HCT116 (cell line): ENCODE data around the gene PTPRC. TPM values are rescaled to one million over a fixed set of nuclear protein-coding genes. Genes with fewer than 3 reads are reported as not detected.

Experiments
- ATAC-seq: fragments of 200-7000 bp; cut with Tn5 transposase; 2 replicates; pipeline ENCODE4 v1.9.1; 2020; ENCODE audit warnings: mild to moderate bottlenecking, moderate library complexity
- BruUV-seq: library from RNA; stranded (reverse); fragments of 400-500 nt; replicated peaks from 2 replicates; lab custom pipeline; 2021; lab: Mats Ljungman, UMichigan
- CTCF ChIA-PET: fragments of 300-600 bp; sonication (Branson Sonifier 250); formaldehyde crosslinking; loops from one replicate; lab custom pipeline; 2021; ENCODE audit warnings: antibody characterized with exemption; lab: Charles Lee
- POLR2A ChIA-PET: fragments of 300-600, 350-600 bp; sonication (Branson Sonifier 250); formaldehyde crosslinking; loops from one replicate; lab custom pipeline; 2021; ENCODE audit warnings: antibody characterized with exemption; lab: Charles Lee
- RAD21 ChIA-PET, 2 experiments: fragments of 300-600 bp; sonication (Branson Sonifier 250); formaldehyde crosslinking; loops; one replicate each; lab custom pipeline; 2023; ENCODE audit warnings: low total read pairs in 2 of 2; ENCODE audit not compliant: uncharacterized antibody in 2 of 2, unreplicated experiment in 2 of 2, low non-redundant PET in 1 of 2; lab: Charles Lee
- DNase-seq: peaks from one replicate; pipeline ENCODE4 v3.0.0-alpha.2; 2010; ENCODE audit warnings: low read depth, low spot score
- H2AFZ ChIP-seq: fragments of 200-600 bp; shearing (Covaris generic), sonication (generic); 2 replicates; pipeline ENCODE4 v1.6.1; 2017; ENCODE audit warnings: low read depth, mixed run types, mixed read lengths, antibody characterized with exemption, low read length; ENCODE audit not compliant: poor library complexity, severe bottlenecking
- H3K27ac ChIP-seq: 2 replicates; pipeline ENCODE4 v1.5.1; 2012; ENCODE audit warnings: low read depth, low read length
- H3K27me3 ChIP-seq: fragments of 200-600 bp; sonication (generic); 2 replicates; pipeline ENCODE4 v1.6.1; 2016; ENCODE audit warnings: mixed run types, low read length, mixed read lengths; ENCODE audit not compliant: insufficient read depth
- H3K36me3 ChIP-seq, 2 experiments: fragments of 200-500 bp in 1 of 2; fragments of 200-600 bp in 1 of 2; sonication (Bioruptor generic) in 1 of 2; sonication (generic) in 1 of 2; 2 replicates each; pipeline versions ENCODE4 v1.5.1 to v1.6.1; 2014 to 2016; ENCODE audit warnings: low read length in 2 of 2, inconsistent platforms in 1 of 2, mixed read lengths in 1 of 2, mixed run types in 1 of 2; ENCODE audit not compliant: insufficient read depth in 2 of 2, control insufficient read depth in 1 of 2
- H3K4me1 ChIP-seq, 2 experiments: fragments of 200-600 bp in 1 of 2; sonication (generic) in 1 of 2; 2 replicates each; pipeline versions ENCODE4 v1.5.1 to v1.6.1; 2012 to 2017; ENCODE audit warnings: low read length in 2 of 2, inconsistent platforms in 1 of 2, mild to moderate bottlenecking in 1 of 2, mixed read lengths in 1 of 2, mixed run types in 1 of 2, moderate library complexity in 1 of 2; ENCODE audit not compliant: insufficient read depth in 2 of 2, control insufficient read depth in 1 of 2
- H3K4me2 ChIP-seq: fragments of 200-600 bp; sonication (generic); 2 replicates; pipeline ENCODE4 v1.6.1; 2017; ENCODE audit warnings: mixed run types, low read length, mixed read lengths
- H3K4me3 ChIP-seq, 2 experiments: fragments of 200-600 bp in 1 of 2; sonication (generic) in 1 of 2; replicated peaks in 1 of 2; 2 replicates each; pipeline ENCODE4 v1.5.1; 2011 to 2016; ENCODE audit warnings: low read length in 2 of 2, control low read depth in 1 of 2, low read depth in 1 of 2, mild to moderate bottlenecking in 1 of 2, mixed read lengths in 1 of 2, mixed run types in 1 of 2
- H3K79me2 ChIP-seq: fragments of 200-600 bp; sonication (generic); 2 replicates; pipeline ENCODE4 v1.6.1; 2017; ENCODE audit warnings: mild to moderate bottlenecking, mixed run types, low read length, moderate library complexity, mixed read lengths; ENCODE audit not compliant: insufficient read depth
- H3K9ac ChIP-seq: fragments of 200-600 bp; sonication (generic); 2 replicates; pipeline ENCODE4 v1.6.1; 2016; ENCODE audit warnings: low read length, mixed read lengths
- H3K9me2 ChIP-seq: fragments of 200-600 bp; sonication (generic), shearing (Covaris generic); 2 replicates; pipeline ENCODE4 v1.6.1; 2017; ENCODE audit warnings: mixed run types, mild to moderate bottlenecking, moderate library complexity; ENCODE audit not compliant: insufficient read depth
- H3K9me3 ChIP-seq, 2 experiments: fragments of 200-500 bp in 1 of 2; fragments of 200-600 bp in 1 of 2; sonication (Bioruptor generic) in 1 of 2; sonication (generic) in 1 of 2; 2 replicates each; pipeline ENCODE4 v1.6.1; 2014 to 2017; ENCODE audit warnings: low read length in 2 of 2, mixed read lengths in 2 of 2, inconsistent platforms in 1 of 2, low read depth in 1 of 2, mild to moderate bottlenecking in 1 of 2, mixed run types in 1 of 2, moderate library complexity in 1 of 2; ENCODE audit not compliant: control insufficient read depth in 1 of 2, insufficient read depth in 1 of 2
- H4K20me1 ChIP-seq: fragments of 200-600 bp; sonication (generic), shearing (Covaris generic); 2 replicates; pipeline ENCODE4 v1.6.1; 2017; ENCODE audit warnings: mixed run types, mild to moderate bottlenecking, moderate library complexity; ENCODE audit not compliant: insufficient read depth
- CBX3 ChIP-seq: IDR thresholded peaks from 2 replicates; pipeline ENCODE4 v1.6.1; 2012; ENCODE audit warnings: low read depth
- CEBPB ChIP-seq: IDR thresholded peaks from 2 replicates; pipeline ENCODE4 v1.6.1; 2012; ENCODE audit warnings: low read depth
- EGR1 ChIP-seq: IDR thresholded peaks from 2 replicates; pipeline ENCODE4 v1.6.1; 2012; ENCODE audit warnings: low read depth
- ELF1 ChIP-seq: IDR thresholded peaks from 2 replicates; pipeline ENCODE4 v1.6.1; 2012; ENCODE audit warnings: low read depth, borderline replicate concordance
- EZH2phosphoT487 ChIP-seq: fragments of 200-600 bp; IDR thresholded peaks from 2 replicates; pipeline ENCODE4 v1.6.1; 2018; ENCODE audit warnings: antibody characterized with exemption, borderline replicate concordance
- JUND ChIP-seq: IDR thresholded peaks from 2 replicates; pipeline ENCODE4 v1.6.1; 2012
- RAD21 ChIP-seq: IDR thresholded peaks from 2 replicates; pipeline ENCODE4 v1.6.1; 2012; ENCODE audit warnings: low read depth, mild to moderate bottlenecking
- SIN3A ChIP-seq: IDR thresholded peaks from 2 replicates; pipeline ENCODE4 v1.6.1; 2012; ENCODE audit warnings: low read depth
- SP1 ChIP-seq: IDR thresholded peaks from 2 replicates; pipeline ENCODE4 v1.6.1; 2012; ENCODE audit warnings: low read depth
- SRF ChIP-seq: IDR thresholded peaks from 2 replicates; pipeline ENCODE4 v1.6.1; 2012; ENCODE audit warnings: low read depth
- TCF7L2 ChIP-seq: IDR thresholded peaks from 2 replicates; pipeline ENCODE4 v1.7.0; 2011; ENCODE audit warnings: borderline replicate concordance, inconsistent platforms; ENCODE audit not compliant: insufficient read depth, insufficient read length; ENCODE audit errors: extremely low read depth
- YY1 ChIP-seq: IDR thresholded peaks from 2 replicates; pipeline ENCODE4 v1.6.1; 2011; ENCODE audit warnings: low read length, low read depth, moderate library complexity, mild to moderate bottlenecking; ENCODE audit not compliant: insufficient replicate concordance; ENCODE audit errors: extremely low read depth
- ZNF274 ChIP-seq: fragments of 200-500 bp; sonication (Bioruptor generic); IDR thresholded peaks from 2 replicates; pipeline ENCODE4 v1.6.1; 2014; ENCODE audit warnings: mild to moderate bottlenecking, low read depth, low read length, inconsistent platforms
- intact Hi-C: fragments of 100-400 bp; cut with micrococcal nuclease; formaldehyde crosslinking; loops from 2 replicates; pipeline ENCODE4 v1.10.0; 2022
- total RNA-seq: library from RNA; stranded (reverse); gene quantifications from one replicate; pipeline ENCODE4 v1.2.1, GENCODE V29; 2021; ENCODE audit not compliant: unreplicated experiment
- TF ChIP-seq, protein P1 (sequence below): IDR thresholded peaks from 2 replicates; pipeline ENCODE4 v1.6.1; 2011; ENCODE audit warnings: mild to moderate bottlenecking, low read length, moderate library complexity; ENCODE audit not compliant: insufficient replicate concordance; ENCODE audit errors: extremely low read depth
- TF ChIP-seq, protein P2 (sequence below): IDR thresholded peaks from 2 replicates; pipeline ENCODE4 v1.6.1; 2012; ENCODE audit warnings: low read depth
- TF ChIP-seq, protein P3 (sequence below): IDR thresholded peaks from 2 replicates; pipeline ENCODE4 v1.6.1; 2012
- TF ChIP-seq, protein P4 (sequence below): IDR thresholded peaks from 2 replicates; pipeline ENCODE4 v1.6.1; 2012
- TF ChIP-seq, protein P5 (sequence below), 3 experiments: fragments of 200-600 bp in 1 of 3; sonication (generic) in 1 of 3; IDR thresholded peaks in 2 of 3; conservative IDR thresholded peaks in 1 of 3; 2 replicates each; pipeline ENCODE4 v1.5.1; 2012 to 2017; ENCODE audit warnings: low read depth in 2 of 3, low read length in 2 of 3, antibody characterized with exemption in 1 of 3, borderline replicate concordance in 1 of 3, control low read depth in 1 of 3, mild to moderate bottlenecking in 1 of 3, mixed read lengths in 1 of 3, mixed run types in 1 of 3, moderate library complexity in 1 of 3; ENCODE audit not compliant: insufficient read depth in 1 of 3

The PTPRC gene
- total RNA-seq, 1 experiment from 2014 or later = 1.2 TPM

DNA sequence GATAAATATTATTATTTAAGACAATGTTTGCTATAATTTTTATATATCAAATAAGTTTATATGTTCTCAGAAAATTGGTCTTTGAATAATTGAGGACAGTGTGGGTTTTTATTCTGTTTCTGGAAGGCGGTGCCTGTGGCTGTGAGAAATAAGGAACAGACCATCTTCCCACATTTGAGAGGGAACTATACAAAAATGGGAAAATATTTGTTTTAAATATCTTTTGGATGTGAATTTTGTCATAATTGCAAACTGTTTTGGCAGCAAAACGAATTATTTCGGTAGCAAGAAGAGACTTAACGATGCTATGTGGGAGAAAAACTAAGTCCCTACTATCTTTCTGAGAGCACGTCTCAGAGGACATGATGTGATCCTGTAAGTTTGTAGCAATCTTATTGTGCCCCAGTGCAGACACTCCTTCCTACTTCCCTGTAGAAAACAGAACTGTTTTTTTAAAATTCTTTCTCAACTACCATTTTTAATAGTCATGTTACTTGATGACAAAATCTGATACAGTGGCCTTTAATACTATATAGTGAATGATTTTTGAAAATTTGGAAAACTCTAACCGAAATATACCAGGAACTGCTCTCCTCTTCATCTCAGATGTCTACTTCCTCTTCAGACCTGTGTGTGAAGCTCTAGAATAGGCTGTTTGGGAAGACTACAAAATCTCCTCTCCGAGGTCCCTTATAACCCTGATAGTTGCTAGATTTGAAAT lies 25.4 kb downstream of the PTPRC start:
- ChIA-PET RAD21 (no interaction called here), CTCF (no interaction called here)
- Histone ChIP-seq H3K9me3 (no peaks in the 10 kb centered on the region), H4K20me1 (no peaks in the 10 kb centered on the region), H3K4me2 (no peak overlapping the region), H3K27me3 (no peaks in the 10 kb centered on the region), H2AFZ (peak overlapping the region; percentile 38)
- no peak for DNase-seq
- TF ChIP-seq RAD21 (no peak), CEBPB (no peak), CBX3 (no peak), YY1 (no peak), JUND (no peak), SP1 (no peak), TCF7L2 (no peak), EZH2phosphoT487 (no peak), EGR1 (no peak), SIN3A (no peak), ZNF274 (no peak), SRF (no peak), ELF1 (no peak)
- TF ChIP-seq, protein P1, sequence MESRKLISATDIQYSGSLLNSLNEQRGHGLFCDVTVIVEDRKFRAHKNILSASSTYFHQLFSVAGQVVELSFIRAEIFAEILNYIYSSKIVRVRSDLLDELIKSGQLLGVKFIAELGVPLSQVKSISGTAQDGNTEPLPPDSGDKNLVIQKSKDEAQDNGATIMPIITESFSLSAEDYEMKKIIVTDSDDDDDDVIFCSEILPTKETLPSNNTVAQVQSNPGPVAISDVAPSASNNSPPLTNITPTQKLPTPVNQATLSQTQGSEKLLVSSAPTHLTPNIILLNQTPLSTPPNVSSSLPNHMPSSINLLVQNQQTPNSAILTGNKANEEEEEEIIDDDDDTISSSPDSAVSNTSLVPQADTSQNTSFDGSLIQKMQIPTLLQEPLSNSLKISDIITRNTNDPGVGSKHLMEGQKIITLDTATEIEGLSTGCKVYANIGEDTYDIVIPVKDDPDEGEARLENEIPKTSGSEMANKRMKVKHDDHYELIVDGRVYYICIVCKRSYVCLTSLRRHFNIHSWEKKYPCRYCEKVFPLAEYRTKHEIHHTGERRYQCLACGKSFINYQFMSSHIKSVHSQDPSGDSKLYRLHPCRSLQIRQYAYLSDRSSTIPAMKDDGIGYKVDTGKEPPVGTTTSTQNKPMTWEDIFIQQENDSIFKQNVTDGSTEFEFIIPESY = no peak
- TF ChIP-seq, protein P2, sequence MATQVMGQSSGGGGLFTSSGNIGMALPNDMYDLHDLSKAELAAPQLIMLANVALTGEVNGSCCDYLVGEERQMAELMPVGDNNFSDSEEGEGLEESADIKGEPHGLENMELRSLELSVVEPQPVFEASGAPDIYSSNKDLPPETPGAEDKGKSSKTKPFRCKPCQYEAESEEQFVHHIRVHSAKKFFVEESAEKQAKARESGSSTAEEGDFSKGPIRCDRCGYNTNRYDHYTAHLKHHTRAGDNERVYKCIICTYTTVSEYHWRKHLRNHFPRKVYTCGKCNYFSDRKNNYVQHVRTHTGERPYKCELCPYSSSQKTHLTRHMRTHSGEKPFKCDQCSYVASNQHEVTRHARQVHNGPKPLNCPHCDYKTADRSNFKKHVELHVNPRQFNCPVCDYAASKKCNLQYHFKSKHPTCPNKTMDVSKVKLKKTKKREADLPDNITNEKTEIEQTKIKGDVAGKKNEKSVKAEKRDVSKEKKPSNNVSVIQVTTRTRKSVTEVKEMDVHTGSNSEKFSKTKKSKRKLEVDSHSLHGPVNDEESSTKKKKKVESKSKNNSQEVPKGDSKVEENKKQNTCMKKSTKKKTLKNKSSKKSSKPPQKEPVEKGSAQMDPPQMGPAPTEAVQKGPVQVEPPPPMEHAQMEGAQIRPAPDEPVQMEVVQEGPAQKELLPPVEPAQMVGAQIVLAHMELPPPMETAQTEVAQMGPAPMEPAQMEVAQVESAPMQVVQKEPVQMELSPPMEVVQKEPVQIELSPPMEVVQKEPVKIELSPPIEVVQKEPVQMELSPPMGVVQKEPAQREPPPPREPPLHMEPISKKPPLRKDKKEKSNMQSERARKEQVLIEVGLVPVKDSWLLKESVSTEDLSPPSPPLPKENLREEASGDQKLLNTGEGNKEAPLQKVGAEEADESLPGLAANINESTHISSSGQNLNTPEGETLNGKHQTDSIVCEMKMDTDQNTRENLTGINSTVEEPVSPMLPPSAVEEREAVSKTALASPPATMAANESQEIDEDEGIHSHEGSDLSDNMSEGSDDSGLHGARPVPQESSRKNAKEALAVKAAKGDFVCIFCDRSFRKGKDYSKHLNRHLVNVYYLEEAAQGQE = no peak
- TF ChIP-seq, protein P3, sequence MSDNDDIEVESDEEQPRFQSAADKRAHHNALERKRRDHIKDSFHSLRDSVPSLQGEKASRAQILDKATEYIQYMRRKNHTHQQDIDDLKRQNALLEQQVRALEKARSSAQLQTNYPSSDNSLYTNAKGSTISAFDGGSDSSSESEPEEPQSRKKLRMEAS = no peak
- TF ChIP-seq, protein P4, sequence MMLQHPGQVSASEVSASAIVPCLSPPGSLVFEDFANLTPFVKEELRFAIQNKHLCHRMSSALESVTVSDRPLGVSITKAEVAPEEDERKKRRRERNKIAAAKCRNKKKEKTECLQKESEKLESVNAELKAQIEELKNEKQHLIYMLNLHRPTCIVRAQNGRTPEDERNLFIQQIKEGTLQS = no peak
- TF ChIP-seq, protein P5, sequence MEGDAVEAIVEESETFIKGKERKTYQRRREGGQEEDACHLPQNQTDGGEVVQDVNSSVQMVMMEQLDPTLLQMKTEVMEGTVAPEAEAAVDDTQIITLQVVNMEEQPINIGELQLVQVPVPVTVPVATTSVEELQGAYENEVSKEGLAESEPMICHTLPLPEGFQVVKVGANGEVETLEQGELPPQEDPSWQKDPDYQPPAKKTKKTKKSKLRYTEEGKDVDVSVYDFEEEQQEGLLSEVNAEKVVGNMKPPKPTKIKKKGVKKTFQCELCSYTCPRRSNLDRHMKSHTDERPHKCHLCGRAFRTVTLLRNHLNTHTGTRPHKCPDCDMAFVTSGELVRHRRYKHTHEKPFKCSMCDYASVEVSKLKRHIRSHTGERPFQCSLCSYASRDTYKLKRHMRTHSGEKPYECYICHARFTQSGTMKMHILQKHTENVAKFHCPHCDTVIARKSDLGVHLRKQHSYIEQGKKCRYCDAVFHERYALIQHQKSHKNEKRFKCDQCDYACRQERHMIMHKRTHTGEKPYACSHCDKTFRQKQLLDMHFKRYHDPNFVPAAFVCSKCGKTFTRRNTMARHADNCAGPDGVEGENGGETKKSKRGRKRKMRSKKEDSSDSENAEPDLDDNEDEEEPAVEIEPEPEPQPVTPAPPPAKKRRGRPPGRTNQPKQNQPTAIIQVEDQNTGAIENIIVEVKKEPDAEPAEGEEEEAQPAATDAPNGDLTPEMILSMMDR (IDR thresholded peaks at IDR 0.05 in 2 of 3, conservative IDR thresholded peaks at IDR 0.05 in 1 of 3; ENCODE audit: borderline replicate concordance in 1 of 3, insufficient read depth in 1 of 3, low read depth in 2 of 3, low read length in 2 of 3) = no peak
- TF ChIP-seq, all 23 proteins: peak for 0
- no peak overlapping the region for H3K27ac ChIP-seq
- no peak for ATAC-seq
- intact Hi-C loops = no loop called here
- no peaks in the 10 kb centered on the region for H3K79me2 ChIP-seq
- H3K4me3 ChIP-seq = no peak overlapping the region
- H3K4me1 ChIP-seq = peaks cover under 1 to 7% of the 10 kb centered on the region in 2 experiments; a peak in 2 of 4 replicates
- POLR2A ChIA-PET = no interaction called here
- BruUV-seq = no TSS peak
- no peaks in the 10 kb centered on the region for H3K9me2 ChIP-seq
- H3K9ac ChIP-seq = no peak overlapping the region
- no peaks in the 10 kb centered on the region for H3K36me3 ChIP-seq
